ENCODE measurements around the gene STUM. TPM values are rescaled to one million over a fixed set of nuclear protein-coding genes. Genes with fewer than 3 reads are reported as not detected.

The STUM gene
- total RNA-seq, 2 experiments from 2014 or later = not detected

DNA sequence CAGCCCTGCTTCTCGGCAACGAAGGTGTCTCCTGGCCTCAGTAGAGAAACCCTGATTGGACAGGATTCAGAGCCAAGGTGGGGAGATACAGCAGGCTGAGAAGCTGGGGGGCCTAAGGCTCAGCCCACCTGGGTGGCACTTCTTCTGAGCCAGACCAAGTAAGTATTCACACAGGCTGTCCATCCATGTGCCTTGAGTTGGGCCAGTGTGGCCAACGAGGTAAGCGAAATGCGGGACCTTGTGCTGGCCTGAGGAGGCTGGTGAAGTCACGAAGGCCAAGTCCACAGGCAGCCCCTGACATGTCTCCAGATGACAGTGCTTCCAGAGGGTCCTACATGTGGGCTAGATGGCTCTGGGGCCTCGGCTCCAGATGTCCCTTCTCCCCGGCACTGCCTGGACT, 99.2 kb downstream of the STUM start:
- Mint-ChIP-seq H3K27ac (no peak overlapping the region), H3K27me3 (ENCODE audit: low read depth) (no peaks in the 10 kb centered on the region), H3K4me1 (ENCODE audit: low read depth) (peaks cover 53% of the 10 kb centered on the region), H3K9me3 (ENCODE audit: insufficient read depth) (no peaks in the 10 kb centered on the region), H3K4me3 (no peak overlapping the region), H3K36me3 (ENCODE audit: low read depth) (peaks cover 49% of the 10 kb centered on the region)
- POLR2A ChIA-PET = interaction anchor here (0.8 to 1.5 kb wide), 2 partner anchors 20 to 30 kb away, joined by 3 to 4 read pairs; no protein-coding TSS in a partner anchor
- CTCF ChIA-PET = interaction anchor here (1.2 to 1.7 kb wide), 4 partner anchors 14 to 181 kb away, joined by 4 to 7 read pairs (median 5); no protein-coding TSS in a partner anchor
- no peak for DNase-seq
- ATAC-seq = no peak

- no peak for DNase-seq
- no peak for ATAC-seq
- H3K27ac Mint-ChIP-seq = no peak overlapping the region
- H3K4me3 Mint-ChIP-seq = no peak overlapping the region
- peaks cover 45% of the 10 kb centered on the region for H3K36me3 Mint-ChIP-seq (ENCODE audit: low read depth)
- peaks cover 46% of the 10 kb centered on the region for H3K4me1 Mint-ChIP-seq (ENCODE audit: low read depth)
- CTCF ChIA-PET = interaction anchor here (1.2 to 1.7 kb wide), 3 partner anchors 15 to 180 kb away, joined by 4 to 7 read pairs (median 4); no protein-coding TSS in a partner anchor
- H3K27me3 Mint-ChIP-seq (ENCODE audit: low read depth) = no peaks in the 10 kb centered on the region
- no peaks in the 10 kb centered on the region for H3K9me3 Mint-ChIP-seq (ENCODE audit: insufficient read depth)
- POLR2A ChIA-PET = interaction anchor here (1.5 kb wide), 1 partner anchor 29 kb away, joined by 3 read pairs; no protein-coding TSS in a partner anchor
Observed at GRCh38 chr1:226648421-226648820, 99.9 kb downstream of the STUM start.

GRCh38 chr1:226649244-226649643, 100.7 kb downstream of the STUM start:
- no peaks in the 10 kb centered on the region for H3K9me3 Mint-ChIP-seq (ENCODE audit: insufficient read depth)
- H3K4me3 Mint-ChIP-seq = no peak overlapping the region
- DNase-seq (no peak), ATAC-seq (no peak)
- ChIA-PET CTCF (interaction anchor here (1.2 to 1.7 kb wide), 2 partner anchors 16 to 39 kb away, joined by 4 to 7 read pairs; no protein-coding TSS in a partner anchor), POLR2A (interaction anchor here (1.5 kb wide), 1 partner anchor 28 kb away, joined by 3 read pairs; no protein-coding TSS in a partner anchor)
- no peaks in the 10 kb centered on the region for H3K27me3 Mint-ChIP-seq (ENCODE audit: low read depth)
- H3K36me3 Mint-ChIP-seq (ENCODE audit: low read depth) = peaks cover 38% of the 10 kb centered on the region
- peak overlapping the region; percentile 64 for H3K27ac Mint-ChIP-seq
- peaks cover 38% of the 10 kb centered on the region for H3K4me1 Mint-ChIP-seq (ENCODE audit: low read depth)

DNA sequence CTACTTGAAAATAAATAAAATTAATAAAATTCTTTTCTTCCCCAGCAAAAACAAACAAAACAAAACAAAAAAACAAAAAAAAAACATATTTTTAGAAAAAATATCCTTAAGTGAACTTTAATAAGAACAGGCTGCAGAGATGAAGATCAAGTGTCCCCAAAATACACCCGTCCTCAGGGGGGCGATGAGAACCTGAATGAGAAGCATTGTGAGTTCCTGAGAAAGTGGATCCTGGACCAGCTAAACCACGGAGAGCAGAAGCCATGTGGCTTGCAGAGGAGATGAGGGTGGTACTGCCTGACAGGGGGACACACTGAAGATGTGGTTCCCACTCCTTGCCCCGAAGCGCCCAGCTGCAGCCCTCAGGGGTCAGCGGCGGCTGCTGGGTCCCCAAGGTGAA, 101.2 kb downstream of the STUM start:
- CTCF ChIA-PET = interaction anchor here (0.9 to 1.7 kb wide), 4 partner anchors 10 to 177 kb away, joined by 3 to 5 read pairs (median 3); no protein-coding TSS in a partner anchor
- Mint-ChIP-seq H3K27me3 (ENCODE audit: low read depth) (no peaks in the 10 kb centered on the region), H3K27ac (peak overlapping the region; percentile 24), H3K36me3 (ENCODE audit: low read depth) (peaks cover 34% of the 10 kb centered on the region), H3K4me3 (no peak overlapping the region), H3K4me1 (ENCODE audit: low read depth) (peaks cover 33% of the 10 kb centered on the region), H3K9me3 (ENCODE audit: insufficient read depth) (no peaks in the 10 kb centered on the region)
- DNase-seq = peak; percentile 62
- no peak for ATAC-seq
- POLR2A ChIA-PET = no interaction called here

DNA sequence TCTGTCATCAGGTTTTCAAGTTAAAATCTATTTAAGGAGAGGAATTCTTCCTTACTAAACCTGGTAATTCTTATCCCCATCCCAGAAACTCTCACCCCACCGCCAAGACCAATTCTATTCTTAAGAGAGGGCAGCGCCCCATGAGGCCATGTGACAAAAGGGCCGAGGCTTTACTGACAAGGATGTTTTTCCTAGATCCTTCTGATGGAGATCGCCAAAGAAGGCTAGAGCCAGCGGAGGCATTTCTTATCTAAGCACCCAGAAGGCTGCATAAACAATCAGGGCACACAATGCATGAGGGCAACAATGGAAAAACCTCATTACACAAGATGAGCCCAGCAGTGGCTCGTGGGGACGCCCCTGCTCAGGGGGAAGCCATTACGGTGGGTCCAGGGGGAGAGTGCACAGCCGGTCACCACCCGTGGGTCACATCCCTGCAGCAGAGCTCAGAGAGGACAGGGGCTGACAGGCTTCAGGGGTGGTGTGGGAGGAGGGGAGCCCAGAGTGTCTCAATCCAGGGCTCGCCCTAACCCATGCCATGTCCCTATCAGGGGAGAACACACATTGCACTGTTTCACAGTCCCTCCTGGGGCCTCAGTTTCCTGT, 101.8 kb downstream of the STUM start:
- H3K4me1 Mint-ChIP-seq (ENCODE audit: low read depth) = peaks cover 27% of the 10 kb centered on the region
- DNase-seq (no peak), ATAC-seq (no peak)
- CTCF ChIA-PET = interaction anchor here (0.6 to 4.6 kb wide), 6 partner anchors 9 to 177 kb away, joined by 3 to 19 read pairs (median 3); no protein-coding TSS in a partner anchor
- no peak overlapping the region for H3K4me3 Mint-ChIP-seq
- H3K9me3 Mint-ChIP-seq (ENCODE audit: insufficient read depth) = no peaks in the 10 kb centered on the region
- no peak overlapping the region for H3K27ac Mint-ChIP-seq
- POLR2A ChIA-PET = no interaction called here
- no peaks in the 10 kb centered on the region for H3K27me3 Mint-ChIP-seq (ENCODE audit: low read depth)
- H3K36me3 Mint-ChIP-seq (ENCODE audit: low read depth) = peaks cover 34% of the 10 kb centered on the region

DNA sequence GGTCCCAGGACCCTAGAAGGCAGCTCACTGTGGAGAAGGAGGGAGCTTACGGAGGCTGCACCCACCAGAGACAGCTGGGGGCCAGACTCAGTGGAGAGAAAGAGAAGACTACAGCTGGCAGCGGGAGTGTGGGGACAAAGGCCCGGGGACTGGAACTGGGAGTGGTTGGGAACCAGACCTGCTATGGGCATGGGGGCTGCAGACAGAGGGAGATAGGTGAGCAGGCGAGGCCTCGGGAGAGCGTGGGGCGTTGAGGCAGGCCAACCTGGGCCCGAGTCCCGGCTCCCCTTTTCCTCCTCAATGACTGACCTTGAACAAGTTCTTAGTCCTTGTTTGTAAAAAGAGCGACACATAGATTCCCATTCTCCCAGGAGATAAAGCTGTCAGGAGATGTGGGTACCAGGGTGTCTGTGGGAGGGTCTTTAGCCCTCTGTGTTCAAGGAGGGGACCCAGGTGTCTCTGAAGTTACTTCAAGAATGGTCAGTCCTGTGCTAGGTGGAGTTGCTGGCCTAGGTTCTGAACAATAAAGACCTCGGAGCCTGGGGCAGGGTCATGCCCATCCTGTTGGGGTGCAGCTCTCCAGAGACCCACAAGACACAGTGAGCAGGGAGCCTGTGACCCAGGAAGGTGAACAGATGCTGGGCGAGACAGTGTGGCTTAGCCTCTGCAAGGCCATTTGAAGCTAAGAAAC, 102.6 kb downstream of the STUM start:
- H3K27me3 Mint-ChIP-seq (ENCODE audit: low read depth) = no peaks in the 10 kb centered on the region
- DNase-seq = no peak
- ChIA-PET POLR2A (interaction anchor here (0.9 kb wide), 1 partner anchor 32 kb away, joined by 3 read pairs; no protein-coding TSS in a partner anchor), CTCF (interaction anchor here (0.6 to 4.6 kb wide), 5 partner anchors 12 to 176 kb away, joined by 3 to 19 read pairs (median 5); no protein-coding TSS in a partner anchor)
- H3K36me3 Mint-ChIP-seq (ENCODE audit: low read depth) = peaks cover 29% of the 10 kb centered on the region
- H3K9me3 Mint-ChIP-seq (ENCODE audit: insufficient read depth) = no peaks in the 10 kb centered on the region
- no peak overlapping the region for H3K4me3 Mint-ChIP-seq
- no peak for ATAC-seq
- no peak overlapping the region for H3K27ac Mint-ChIP-seq
- H3K4me1 Mint-ChIP-seq (ENCODE audit: low read depth) = peaks cover 19% of the 10 kb centered on the region

DNA sequence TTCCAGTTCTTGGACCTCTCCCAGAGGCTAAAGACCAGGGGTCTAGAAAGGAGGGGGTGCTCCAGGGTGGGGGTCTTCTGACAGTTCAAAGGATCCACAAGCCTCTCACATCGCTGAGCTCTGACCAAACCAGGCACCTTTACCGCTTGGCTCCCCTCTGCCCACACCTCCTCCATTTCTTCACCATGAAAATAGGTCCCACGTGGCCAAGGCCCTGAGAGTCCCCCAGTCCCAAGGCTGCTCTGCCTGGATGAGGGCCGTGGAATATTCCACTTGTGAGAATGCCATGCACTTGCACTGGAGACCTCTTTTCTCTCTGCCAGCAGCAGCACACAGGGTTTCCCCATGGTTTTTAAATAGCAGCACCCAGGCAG, 103.2 kb downstream of the STUM start:
- Mint-ChIP-seq H3K27me3 (ENCODE audit: low read depth) (no peaks in the 10 kb centered on the region), H3K4me1 (ENCODE audit: low read depth) (peaks cover 13% of the 10 kb centered on the region)
- POLR2A ChIA-PET = interaction anchor here (0.9 kb wide), 1 partner anchor 31 kb away, joined by 3 read pairs; no protein-coding TSS in a partner anchor

DNA sequence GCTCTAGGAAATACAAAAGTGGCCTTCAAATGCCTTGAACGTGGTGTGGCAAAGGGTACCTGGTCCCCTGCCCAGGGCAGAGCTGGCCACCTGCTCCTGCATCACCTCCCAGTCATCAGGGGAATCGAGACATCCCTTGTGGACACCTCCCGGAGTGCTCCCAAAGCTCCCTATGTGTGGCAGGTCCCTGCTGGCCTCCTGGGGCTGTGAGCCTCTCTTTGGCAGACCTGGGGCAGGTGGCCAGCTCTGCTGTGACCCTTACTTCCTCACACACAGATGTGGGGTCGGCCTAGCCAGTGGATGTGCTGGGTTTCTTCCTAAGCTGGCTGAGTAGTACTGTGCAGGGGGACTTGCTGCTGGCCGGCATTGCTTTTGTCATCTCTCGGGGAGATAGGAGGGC, 104.0 kb downstream of the STUM start:
- peaks cover 29% of the 10 kb centered on the region for H3K36me3 Mint-ChIP-seq (ENCODE audit: low read depth)
- ChIA-PET CTCF (interaction anchor here (1.4 to 5.9 kb wide), 5 partner anchors 11 to 175 kb away, joined by 4 to 38 read pairs (median 17); no protein-coding TSS in a partner anchor), POLR2A (interaction anchor here (1.2 to 5.2 kb wide), 4 partner anchors 9 to 87 kb away, joined by 5 to 40 read pairs (median 6); no protein-coding TSS in a partner anchor)
- no peak for ATAC-seq
- peaks cover 10% of the 10 kb centered on the region for H3K4me1 Mint-ChIP-seq (ENCODE audit: low read depth)
- H3K27me3 Mint-ChIP-seq (ENCODE audit: low read depth) = no peaks in the 10 kb centered on the region
- peak overlapping the region; percentile 97 for H3K27ac Mint-ChIP-seq
- DNase-seq = no peak
- H3K4me3 Mint-ChIP-seq = no peak overlapping the region
- no peaks in the 10 kb centered on the region for H3K9me3 Mint-ChIP-seq (ENCODE audit: insufficient read depth)

More for the DNA sequence above, 103.2 kb downstream of the STUM start:
- CTCF ChIA-PET = interaction anchor here (1.5 to 4.6 kb wide), 2 partner anchors 11 to 19 kb away, joined by 6 to 19 read pairs; no protein-coding TSS in a partner anchor
- ATAC-seq = no peak
- no peak overlapping the region for H3K4me3 Mint-ChIP-seq
- DNase-seq = no peak
- H3K9me3 Mint-ChIP-seq (ENCODE audit: insufficient read depth) = no peaks in the 10 kb centered on the region
- no peak overlapping the region for H3K27ac Mint-ChIP-seq
- peaks cover 28% of the 10 kb centered on the region for H3K36me3 Mint-ChIP-seq (ENCODE audit: low read depth)

DNA sequence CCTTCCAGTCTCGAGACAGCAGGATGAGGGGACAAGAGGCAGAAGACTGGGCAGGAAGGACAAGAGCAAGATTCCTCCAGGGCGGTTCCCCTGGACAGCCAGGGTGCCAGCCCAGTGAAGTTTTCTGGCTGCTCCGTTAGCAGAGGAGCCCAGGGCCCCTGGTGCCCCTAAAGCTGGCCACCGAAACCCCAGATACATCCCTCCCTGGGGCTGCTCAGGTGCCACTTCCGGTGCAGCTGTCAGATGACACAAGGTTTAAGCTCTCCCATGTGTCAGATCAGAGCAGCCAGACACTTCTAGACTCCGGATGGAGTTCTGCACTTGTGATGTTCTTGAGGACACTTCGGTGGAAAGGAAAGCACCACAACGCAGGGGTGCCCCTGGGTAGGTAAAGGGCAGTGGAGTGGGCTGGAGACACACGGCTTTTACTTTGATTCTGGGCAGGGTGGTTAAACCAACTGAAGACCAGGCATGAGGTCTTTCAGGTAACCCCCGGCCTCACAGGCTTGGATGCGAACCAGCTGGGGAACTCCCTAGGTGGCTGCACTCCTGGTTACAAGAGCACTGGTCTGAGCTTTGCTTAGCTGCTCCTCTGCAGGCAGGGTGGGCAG, 104.9 kb downstream of the STUM start:
- peak overlapping the region; percentile 97 for H3K27ac Mint-ChIP-seq
- no peaks in the 10 kb centered on the region for H3K27me3 Mint-ChIP-seq (ENCODE audit: low read depth)
- peaks cover 22% of the 10 kb centered on the region for H3K36me3 Mint-ChIP-seq (ENCODE audit: low read depth)
- ChIA-PET CTCF (interaction anchor here (0.8 to 5.9 kb wide), 16 partner anchors 9 to 504 kb away, joined by 3 to 38 read pairs (median 5); partner anchors contain the start of gene ITPKB), POLR2A (interaction anchor here (0.8 to 5.2 kb wide), 10 partner anchors 9 to 86 kb away, joined by 3 to 40 read pairs (median 5); no protein-coding TSS in a partner anchor)
- H3K9me3 Mint-ChIP-seq (ENCODE audit: insufficient read depth) = no peaks in the 10 kb centered on the region
- DNase-seq (peak; percentile 81), ATAC-seq (peak; percentile 84)
- H3K4me3 Mint-ChIP-seq = peak overlapping the region; percentile 80
- peaks cover 8% of the 10 kb centered on the region for H3K4me1 Mint-ChIP-seq (ENCODE audit: low read depth)

DNA sequence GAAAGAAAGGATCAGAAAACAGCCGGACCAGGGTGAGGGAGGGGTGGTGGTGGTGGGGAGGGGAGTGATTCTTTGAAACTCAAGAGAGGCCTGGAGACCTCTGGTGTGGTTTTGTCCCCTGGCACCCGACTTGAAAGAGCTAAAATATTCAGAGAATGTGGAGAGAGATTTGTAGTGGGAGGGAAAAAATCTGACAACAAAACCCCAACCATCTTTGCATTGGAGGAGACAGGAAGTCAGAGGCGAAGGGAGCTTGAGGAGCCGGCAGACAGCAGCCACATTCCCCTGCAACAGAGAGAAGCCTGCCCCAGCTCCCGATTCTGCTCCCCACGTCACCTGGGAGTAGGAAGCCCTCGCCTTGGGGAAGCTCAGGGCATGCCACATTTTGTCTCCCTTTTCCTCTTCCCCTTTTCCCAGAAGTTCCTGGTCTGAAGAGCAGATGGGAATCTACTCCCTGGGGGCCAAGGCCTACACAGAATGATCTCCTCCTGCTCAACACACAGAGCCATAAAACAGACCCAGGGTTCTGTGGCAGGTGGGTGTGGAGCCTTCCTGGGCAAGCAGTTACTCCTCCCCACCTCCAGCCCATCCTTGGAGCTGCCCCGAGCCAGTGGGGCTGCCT, 105.6 kb downstream of the STUM start:
- ChIA-PET CTCF (interaction anchor here (0.8 to 5.9 kb wide), 16 partner anchors 9 to 246 kb away, joined by 3 to 38 read pairs (median 5); partner anchors contain the start of genes ITPKB and PARP1), POLR2A (interaction anchor here (0.8 to 5.2 kb wide), 10 partner anchors 8 to 83 kb away, joined by 3 to 40 read pairs (median 5); no protein-coding TSS in a partner anchor)
- Mint-ChIP-seq H3K27ac (peak overlapping the region; percentile 97), H3K27me3 (ENCODE audit: low read depth) (no peaks in the 10 kb centered on the region), H3K4me3 (peak overlapping the region; percentile 80), H3K36me3 (ENCODE audit: low read depth) (peaks cover 15% of the 10 kb centered on the region), H3K9me3 (ENCODE audit: insufficient read depth) (no peaks in the 10 kb centered on the region), H3K4me1 (ENCODE audit: low read depth) (peaks cover 7% of the 10 kb centered on the region)
- peak; percentile 7 for ATAC-seq
- no peak for DNase-seq
